ENCODE results near the gene RAB11FIP3.

Gene RAB11FIP3

GRCh38 chr16:524274-525040 lies 99.0 kb downstream of the RAB11FIP3 start:
- H3K4me2 ChIP-seq (ENCODE audit: low read length), result no peak overlapping the region
- H3K27ac ChIP-seq (ENCODE audit: low read length), result peak overlapping the region; percentile 93

DNA sequence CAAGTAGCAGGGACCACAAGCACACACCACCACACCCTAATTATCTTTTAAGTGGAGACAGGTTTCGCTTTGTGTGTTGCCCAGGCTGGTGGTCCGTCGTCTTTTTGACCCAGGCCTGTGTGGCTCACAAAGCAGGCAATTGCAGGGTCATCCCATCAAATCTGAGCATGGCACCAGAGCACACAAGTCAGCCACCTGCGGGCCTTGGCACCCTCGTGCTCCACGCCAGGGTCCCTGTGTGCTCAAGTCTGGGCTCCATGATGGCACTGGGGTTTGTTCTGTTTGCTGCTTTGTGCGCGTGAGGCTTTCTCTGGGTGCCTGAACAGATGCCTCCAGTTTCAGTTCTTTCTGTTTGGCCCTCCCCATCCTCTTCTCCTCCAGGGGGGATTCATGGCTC lies 99.7 kb downstream of the RAB11FIP3 start:
- Histone ChIP-seq H3K27me3 (ENCODE audit: low read depth, low read length) (no peaks in the 10 kb centered on the region), H3K9me3 (ENCODE audit: insufficient read depth, low read length) (no peaks in the 10 kb centered on the region), H3K27ac (ENCODE audit: low read length) (peak overlapping the region; percentile 93), H3K79me2 (ENCODE audit: low read length) (peaks cover 42% of the 10 kb centered on the region), H3K4me2 (ENCODE audit: low read length) (peak overlapping the region; percentile 100), H3K4me1 (ENCODE audit: low read length) (peaks cover 28% of the 10 kb centered on the region), H3K36me3 (replicated peaks; ENCODE audit: low read depth, low read length) (peaks cover 11% of the 10 kb centered on the region), H4K20me1 (ENCODE audit: insufficient read depth, low read length) (peaks cover 14% of the 10 kb centered on the region), H3K4me3 (ENCODE audit: low read length) (peak overlapping the region; percentile 93), H2AFZ (ENCODE audit: low read depth, low read length) (no peak overlapping the region), H3K9ac (ENCODE audit: low read length) (peak overlapping the region; percentile 93; the same call in 1 of the 2 replicates)
- TF ChIP-seq EZH2phosphoT487 (IDR thresholded peaks at IDR 0.05; ENCODE audit: low read depth), result no peak
- TF ChIP-seq, protein P1, sequence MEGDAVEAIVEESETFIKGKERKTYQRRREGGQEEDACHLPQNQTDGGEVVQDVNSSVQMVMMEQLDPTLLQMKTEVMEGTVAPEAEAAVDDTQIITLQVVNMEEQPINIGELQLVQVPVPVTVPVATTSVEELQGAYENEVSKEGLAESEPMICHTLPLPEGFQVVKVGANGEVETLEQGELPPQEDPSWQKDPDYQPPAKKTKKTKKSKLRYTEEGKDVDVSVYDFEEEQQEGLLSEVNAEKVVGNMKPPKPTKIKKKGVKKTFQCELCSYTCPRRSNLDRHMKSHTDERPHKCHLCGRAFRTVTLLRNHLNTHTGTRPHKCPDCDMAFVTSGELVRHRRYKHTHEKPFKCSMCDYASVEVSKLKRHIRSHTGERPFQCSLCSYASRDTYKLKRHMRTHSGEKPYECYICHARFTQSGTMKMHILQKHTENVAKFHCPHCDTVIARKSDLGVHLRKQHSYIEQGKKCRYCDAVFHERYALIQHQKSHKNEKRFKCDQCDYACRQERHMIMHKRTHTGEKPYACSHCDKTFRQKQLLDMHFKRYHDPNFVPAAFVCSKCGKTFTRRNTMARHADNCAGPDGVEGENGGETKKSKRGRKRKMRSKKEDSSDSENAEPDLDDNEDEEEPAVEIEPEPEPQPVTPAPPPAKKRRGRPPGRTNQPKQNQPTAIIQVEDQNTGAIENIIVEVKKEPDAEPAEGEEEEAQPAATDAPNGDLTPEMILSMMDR (IDR thresholded peaks at IDR 0.05; ENCODE audit: low read depth, low read length), result no peak

More at GRCh38 chr16:524274-525040, 99.0 kb downstream of the RAB11FIP3 start:
- Histone ChIP-seq H3K9ac (ENCODE audit: low read length) (no peak overlapping the region), H4K20me1 (ENCODE audit: insufficient read depth, low read length) (peaks cover 7% of the 10 kb centered on the region), H3K79me2 (ENCODE audit: low read length) (peaks cover 35% of the 10 kb centered on the region), H3K9me3 (ENCODE audit: insufficient read depth, low read length) (no peaks in the 10 kb centered on the region), H3K27me3 (ENCODE audit: low read depth, low read length) (no peaks in the 10 kb centered on the region), H2AFZ (ENCODE audit: low read depth, low read length) (no peak overlapping the region), H3K4me1 (ENCODE audit: low read length) (peaks cover 26% of the 10 kb centered on the region), H3K36me3 (replicated peaks; ENCODE audit: low read depth, low read length) (peaks cover 7% of the 10 kb centered on the region), H3K4me3 (ENCODE audit: low read length) (no peak overlapping the region)
- TF ChIP-seq, protein P1 (IDR thresholded peaks at IDR 0.05; ENCODE audit: low read depth, low read length), result no peak
- TF ChIP-seq EZH2phosphoT487 (IDR thresholded peaks at IDR 0.05; ENCODE audit: low read depth), result no peak

GRCh38 chr16:525520-526180 lies 100.2 kb downstream of the RAB11FIP3 start:
- H3K27ac ChIP-seq (ENCODE audit: low read length), result peak overlapping the region; percentile 93
- H4K20me1 ChIP-seq (ENCODE audit: insufficient read depth, low read length), result peaks cover 19% of the 10 kb centered on the region
- no peaks in the 10 kb centered on the region for H3K27me3 ChIP-seq (ENCODE audit: low read depth, low read length)
- H3K9me3 ChIP-seq (ENCODE audit: insufficient read depth, low read length), result no peaks in the 10 kb centered on the region
- peak overlapping the region; percentile 93 for H3K4me3 ChIP-seq (ENCODE audit: low read length)
- H3K79me2 ChIP-seq (ENCODE audit: low read length), result peaks cover 47% of the 10 kb centered on the region
- H3K4me2 ChIP-seq (ENCODE audit: low read length), result peak overlapping the region; percentile 100
- H3K36me3 ChIP-seq (replicated peaks; ENCODE audit: low read depth, low read length), result peaks cover 12% of the 10 kb centered on the region
- peak overlapping the region; percentile 93 for H3K9ac ChIP-seq (ENCODE audit: low read length)
- H2AFZ ChIP-seq (ENCODE audit: low read depth, low read length), result no peak overlapping the region
- H3K4me1 ChIP-seq (ENCODE audit: low read length), result peaks cover 28% of the 10 kb centered on the region
- TF ChIP-seq, protein P1 (IDR thresholded peaks at IDR 0.05; ENCODE audit: low read depth, low read length), result peak; percentile 13; the same call in 1 of the 2 replicates
- TF ChIP-seq EZH2phosphoT487 (IDR thresholded peaks at IDR 0.05; ENCODE audit: low read depth), result no peak
